Vagina (tissue), 2 donors: ENCODE data around the gene L3MBTL4.

Experiments
- POLR2A ChIP-seq, 2 donors: fragments of 450-650 bp; IDR thresholded peaks; one replicate each; pipeline ENCODE4 v1.6.1; 2017; ENCODE audit warnings: antibody characterized with exemption in 2 of 2, mild to moderate bottlenecking in 2 of 2, moderate library complexity in 2 of 2
- POLR2AphosphoS5 ChIP-seq, 2 donors: sonication (generic); formaldehyde crosslinking; IDR thresholded peaks; one replicate each; pipeline ENCODE4 v1.9.0; 2017; ENCODE audit warnings: antibody characterized with exemption in 2 of 2, mild to moderate bottlenecking in 2 of 2, low read depth in 1 of 2; ENCODE audit not compliant: insufficient read depth in 1 of 2
- TF ChIP-seq, protein P1 (sequence below), 3 experiments: fragments of 450-650 bp in 2 of 3; fragments of 200-600 bp in 1 of 3; sonication (generic) in 1 of 3; IDR thresholded peaks; one replicate each; pipeline ENCODE4 v1.5.1; 2017 to 2019; ENCODE audit warnings: antibody characterized with exemption in 3 of 3, mild to moderate bottlenecking in 2 of 3, moderate library complexity in 2 of 3

- TF ChIP-seq, protein P1, sequence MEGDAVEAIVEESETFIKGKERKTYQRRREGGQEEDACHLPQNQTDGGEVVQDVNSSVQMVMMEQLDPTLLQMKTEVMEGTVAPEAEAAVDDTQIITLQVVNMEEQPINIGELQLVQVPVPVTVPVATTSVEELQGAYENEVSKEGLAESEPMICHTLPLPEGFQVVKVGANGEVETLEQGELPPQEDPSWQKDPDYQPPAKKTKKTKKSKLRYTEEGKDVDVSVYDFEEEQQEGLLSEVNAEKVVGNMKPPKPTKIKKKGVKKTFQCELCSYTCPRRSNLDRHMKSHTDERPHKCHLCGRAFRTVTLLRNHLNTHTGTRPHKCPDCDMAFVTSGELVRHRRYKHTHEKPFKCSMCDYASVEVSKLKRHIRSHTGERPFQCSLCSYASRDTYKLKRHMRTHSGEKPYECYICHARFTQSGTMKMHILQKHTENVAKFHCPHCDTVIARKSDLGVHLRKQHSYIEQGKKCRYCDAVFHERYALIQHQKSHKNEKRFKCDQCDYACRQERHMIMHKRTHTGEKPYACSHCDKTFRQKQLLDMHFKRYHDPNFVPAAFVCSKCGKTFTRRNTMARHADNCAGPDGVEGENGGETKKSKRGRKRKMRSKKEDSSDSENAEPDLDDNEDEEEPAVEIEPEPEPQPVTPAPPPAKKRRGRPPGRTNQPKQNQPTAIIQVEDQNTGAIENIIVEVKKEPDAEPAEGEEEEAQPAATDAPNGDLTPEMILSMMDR (IDR thresholded peaks at IDR 0.05): no peak
- TF ChIP-seq POLR2AphosphoS5 (IDR thresholded peaks at IDR 0.05; ENCODE audit: insufficient read depth in 1 of 2, low read depth in 1 of 2) (no peak), POLR2A (IDR thresholded peaks at IDR 0.05) (no peak)
These were observed 46.7 kb downstream of the L3MBTL4 start for GRCh38 chr18:6368017-6368416.
